Activated CD8-positive, alpha-beta memory T cell treated with anti-CD3 and anti-CD28 coated beads, Interleukin-2, amount 50 U/mL, for 1 hour (primary cell): ENCODE measurements around the gene MAGEA12.
"Not testable (repeated sequence)": the region's sequence is repeated elsewhere in the genome, so short reads cannot be mapped to it uniquely, and the experiment has no call there.

Source experiments
- DNase-seq: peaks from one replicate; pipeline ENCODE4 v3.0.0-alpha.2; 2020; ENCODE audit errors: extremely low read depth

MAGEA12 gene, protein sequence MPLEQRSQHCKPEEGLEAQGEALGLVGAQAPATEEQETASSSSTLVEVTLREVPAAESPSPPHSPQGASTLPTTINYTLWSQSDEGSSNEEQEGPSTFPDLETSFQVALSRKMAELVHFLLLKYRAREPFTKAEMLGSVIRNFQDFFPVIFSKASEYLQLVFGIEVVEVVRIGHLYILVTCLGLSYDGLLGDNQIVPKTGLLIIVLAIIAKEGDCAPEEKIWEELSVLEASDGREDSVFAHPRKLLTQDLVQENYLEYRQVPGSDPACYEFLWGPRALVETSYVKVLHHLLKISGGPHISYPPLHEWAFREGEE

DNA sequence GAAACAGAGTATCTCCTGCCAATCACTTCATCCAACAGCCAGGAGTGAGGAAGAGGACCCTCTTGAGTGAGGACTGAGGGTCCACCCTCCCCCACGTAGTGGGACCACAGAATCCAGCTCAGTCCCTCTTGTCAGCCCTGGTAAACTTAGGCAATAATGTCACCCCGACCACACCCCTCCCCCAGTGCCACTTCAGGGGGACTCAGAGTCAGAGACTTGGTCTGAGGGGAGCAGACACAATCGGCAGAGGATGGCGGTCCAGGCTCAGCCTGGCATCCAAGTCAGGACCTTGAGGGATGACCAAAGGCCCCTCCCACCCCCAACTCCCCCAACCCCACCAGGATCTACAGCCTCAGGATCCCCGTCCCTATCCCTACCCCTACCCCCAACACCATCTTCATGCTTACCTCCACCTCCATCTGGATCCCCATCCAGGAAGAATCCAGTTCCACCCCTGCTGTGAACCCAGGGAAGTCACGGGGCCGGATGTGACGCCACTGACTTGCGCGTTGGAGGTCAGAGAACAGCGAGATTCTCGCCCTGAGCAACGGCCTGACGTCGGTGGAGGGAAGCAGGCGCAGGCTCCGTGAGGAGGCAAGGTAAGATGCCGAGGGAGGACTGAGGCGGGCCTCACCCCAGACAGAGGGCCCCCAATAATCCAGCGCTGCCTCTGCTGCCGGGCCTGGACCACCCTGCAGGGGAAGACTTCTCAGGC, at the start of gene MAGEA12, which contains the start of gene CSAG1:
TSS of gene MAGEA12 (plus strand) at position 497 of the 715 bp plus-strand sequence. CDS start 2,405 bp downstream, outside the sequence.
TSS of gene CSAG1 (minus strand) at position 461 of the 715 bp plus-strand sequence. CDS start 1,261 bp downstream, outside the sequence.
- no peak for DNase-seq

DNA sequence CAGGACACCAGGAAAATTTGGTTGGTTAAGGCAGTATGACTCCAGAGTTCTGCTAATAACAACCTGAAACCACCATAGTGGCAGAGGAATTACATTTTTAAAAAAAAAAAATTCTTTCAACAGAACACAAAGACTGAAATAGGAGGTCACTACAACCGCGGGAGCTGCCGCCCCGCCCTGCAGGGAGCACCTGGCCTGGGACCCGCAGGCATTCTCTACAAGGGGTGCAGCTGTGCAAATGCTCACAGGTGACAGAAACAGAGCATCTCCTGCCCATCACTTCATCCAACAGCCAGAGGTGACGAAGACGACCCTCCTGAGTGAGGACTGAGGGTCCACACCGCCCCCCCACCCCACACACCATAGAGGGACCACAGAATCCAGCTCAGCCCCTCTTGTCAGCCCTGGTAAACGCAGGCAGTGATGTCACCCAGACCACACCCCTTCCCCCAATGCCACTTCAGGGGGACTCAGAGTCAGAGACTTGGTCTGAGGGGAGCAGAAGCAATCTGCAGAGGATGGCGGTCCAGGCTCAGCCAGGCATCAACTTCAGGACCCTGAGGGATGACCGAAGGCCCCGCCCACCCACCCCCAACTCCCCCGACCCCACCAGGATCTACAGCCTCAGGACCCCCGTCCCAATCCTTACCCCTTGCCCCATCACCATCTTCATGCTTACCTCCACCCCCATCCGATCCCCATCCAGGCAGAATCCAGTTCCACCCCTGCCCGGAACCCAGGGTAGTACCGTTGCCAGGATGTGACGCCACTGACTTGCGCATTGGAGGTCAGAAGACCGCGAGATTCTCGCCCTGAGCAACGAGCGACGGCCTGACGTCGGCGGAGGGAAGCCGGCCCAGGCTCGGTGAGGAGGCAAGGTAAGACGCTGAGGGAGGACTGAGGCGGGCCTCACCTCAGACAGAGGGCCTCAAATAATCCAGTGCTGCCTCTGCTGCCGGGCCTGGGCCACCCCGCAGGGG, 35.3 kb upstream of the MAGEA12 start, which contains the start of gene MAGEA3:
TSS of gene MAGEA3 (plus strand) at position 843 of the 980 bp plus-strand sequence. CDS start 2,039 bp downstream, outside the sequence.
- DNase-seq = not testable (repeated sequence)

DNA sequence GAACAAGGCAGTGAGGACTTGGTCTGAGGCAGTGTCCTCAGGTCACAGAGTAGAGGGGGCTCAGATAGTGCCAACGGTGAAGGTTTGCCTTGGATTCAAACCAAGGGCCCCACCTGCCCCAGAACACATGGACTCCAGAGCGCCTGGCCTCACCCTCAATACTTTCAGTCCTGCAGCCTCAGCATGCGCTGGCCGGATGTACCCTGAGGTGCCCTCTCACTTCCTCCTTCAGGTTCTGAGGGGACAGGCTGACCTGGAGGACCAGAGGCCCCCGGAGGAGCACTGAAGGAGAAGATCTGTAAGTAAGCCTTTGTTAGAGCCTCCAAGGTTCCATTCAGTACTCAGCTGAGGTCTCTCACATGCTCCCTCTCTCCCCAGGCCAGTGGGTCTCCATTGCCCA, 33.2 kb upstream of the MAGEA12 start:
- not testable (repeated sequence) for DNase-seq

DNA sequence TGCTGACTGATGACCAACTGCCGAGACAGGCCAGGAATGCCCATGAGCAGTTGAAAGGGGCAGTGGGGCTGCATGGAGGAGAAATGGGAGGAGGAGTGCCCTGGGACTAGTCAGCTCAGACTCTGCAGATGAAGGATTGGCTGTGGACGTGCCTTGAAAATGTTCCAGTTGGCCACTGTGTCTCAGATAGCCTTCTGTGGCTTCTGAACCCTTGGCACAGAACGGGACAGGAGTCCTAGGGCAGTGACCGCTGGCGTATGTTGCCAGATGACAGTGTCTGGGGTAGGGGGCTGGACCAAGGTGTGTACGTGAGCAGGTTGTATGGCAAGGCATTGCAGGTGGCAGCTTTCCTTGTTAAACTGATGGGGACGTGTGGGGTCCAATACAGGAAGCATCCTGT, 27.1 kb upstream of the MAGEA12 start:
- not testable (repeated sequence) for DNase-seq

DNA sequence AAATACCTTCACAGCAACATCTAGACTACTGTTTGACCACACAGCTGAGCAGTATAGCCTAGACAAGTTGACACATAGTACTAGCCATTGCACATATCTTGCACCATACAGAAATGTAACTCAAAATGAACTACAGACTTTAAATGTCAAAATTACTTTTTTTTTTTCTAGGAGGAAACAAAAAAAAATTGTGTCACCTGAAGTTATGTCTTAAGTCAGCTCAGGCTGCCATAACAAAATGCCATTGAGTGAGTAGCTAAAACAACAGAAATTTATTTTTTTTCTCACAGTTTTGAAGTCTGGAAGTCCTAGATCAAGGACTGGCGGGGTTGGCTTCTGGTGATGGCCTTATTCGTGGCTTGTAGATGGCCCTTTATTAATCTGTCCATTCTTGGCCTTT, 24.4 kb upstream of the MAGEA12 start, which contains the start of gene CSAG2:
TSS of gene CSAG2 (minus strand) at position 101 of the 400 bp plus-strand sequence. CDS start 161 bp downstream, outside the sequence.
- not testable (repeated sequence) for DNase-seq

DNA sequence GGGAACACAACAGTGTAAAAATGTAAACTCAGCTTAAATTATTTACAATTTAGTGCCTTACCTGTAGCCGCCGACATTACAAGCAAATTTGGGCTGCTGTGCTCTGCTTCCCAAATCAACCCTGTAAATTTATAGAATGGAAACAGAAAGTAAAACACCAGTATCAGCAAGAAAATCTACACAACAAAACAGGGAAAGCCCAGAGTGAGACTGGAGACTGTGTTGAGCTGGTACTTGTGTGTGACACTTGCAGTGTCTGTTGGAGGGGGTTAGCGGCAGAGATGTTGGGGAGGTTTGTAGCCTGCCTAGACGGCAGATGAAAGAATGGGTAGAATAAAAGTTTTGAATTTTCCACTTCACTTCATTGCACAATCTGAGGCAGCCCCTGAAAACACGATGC, 20.4 kb upstream of the MAGEA12 start:
- not testable (repeated sequence) for DNase-seq

DNA sequence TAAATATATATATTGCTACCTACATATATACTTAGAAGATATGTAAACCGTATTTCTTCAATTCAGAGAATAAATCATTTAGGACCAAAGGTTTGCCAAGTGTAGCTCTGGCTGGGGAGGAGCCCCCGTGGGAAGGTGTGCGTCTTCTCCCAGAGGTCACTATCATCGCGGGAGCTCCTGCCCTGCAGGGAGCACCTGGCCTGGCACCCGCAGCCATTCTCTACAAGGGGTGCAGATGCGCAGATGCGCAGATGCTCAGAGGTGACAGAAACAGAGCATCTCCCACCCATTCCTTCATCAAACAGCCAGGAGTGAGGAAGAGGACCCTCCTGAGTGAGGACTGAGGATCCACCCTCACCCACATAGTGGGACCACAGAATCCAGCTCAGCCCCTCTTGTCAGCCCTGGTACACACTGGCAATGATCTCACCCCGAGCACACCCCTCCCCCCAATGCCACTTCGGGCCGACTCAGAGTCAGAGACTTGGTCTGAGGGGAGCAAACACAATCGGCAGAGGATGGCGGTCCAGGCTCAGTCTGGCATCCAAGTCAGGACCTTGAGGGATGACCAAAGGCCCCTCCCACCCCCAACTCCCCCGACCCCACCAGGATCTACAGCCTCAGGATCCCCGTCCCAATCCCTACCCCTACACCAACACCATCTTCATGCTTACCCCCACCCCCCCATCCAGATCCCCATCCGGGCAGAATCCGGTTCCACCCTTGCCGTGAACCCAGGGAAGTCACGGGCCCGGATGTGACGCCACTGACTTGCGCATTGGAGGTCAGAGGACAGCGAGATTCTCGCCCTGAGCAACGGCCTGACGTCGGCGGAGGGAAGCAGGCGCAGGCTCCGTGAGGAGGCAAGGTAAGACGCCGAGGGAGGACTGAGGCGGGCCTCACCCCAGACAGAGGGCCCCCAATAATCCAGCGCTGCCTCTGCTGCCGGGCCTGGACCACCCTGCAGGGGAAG, 19.5 kb upstream of the MAGEA12 start, which contains the start of gene MAGEA2B:
TSS of gene MAGEA2B (plus strand) at position 814 of the 973 bp plus-strand sequence. CDS start 2,479 bp downstream, outside the sequence.
- DNase-seq = not testable (repeated sequence)

DNA sequence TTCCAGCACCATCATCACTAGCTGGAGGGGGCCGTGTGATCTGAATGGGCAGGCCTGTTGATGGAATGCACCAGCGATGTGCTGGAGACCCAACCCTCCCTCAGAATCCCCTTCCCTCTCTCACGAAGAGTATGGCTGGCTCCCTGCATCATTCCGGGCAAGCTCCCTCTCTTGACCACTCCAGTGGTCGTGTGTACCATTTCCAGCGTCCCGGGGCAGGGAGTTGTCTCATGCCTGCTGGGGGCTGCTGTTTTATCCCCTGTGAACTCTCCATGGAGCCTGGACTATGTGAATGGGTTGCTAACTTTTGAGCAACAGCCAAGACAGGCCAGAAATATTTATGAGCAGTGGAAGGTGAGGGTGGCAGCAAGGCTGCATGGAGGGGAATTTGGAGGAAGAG, 8.1 kb upstream of the MAGEA12 start:
- no peak for DNase-seq

DNA sequence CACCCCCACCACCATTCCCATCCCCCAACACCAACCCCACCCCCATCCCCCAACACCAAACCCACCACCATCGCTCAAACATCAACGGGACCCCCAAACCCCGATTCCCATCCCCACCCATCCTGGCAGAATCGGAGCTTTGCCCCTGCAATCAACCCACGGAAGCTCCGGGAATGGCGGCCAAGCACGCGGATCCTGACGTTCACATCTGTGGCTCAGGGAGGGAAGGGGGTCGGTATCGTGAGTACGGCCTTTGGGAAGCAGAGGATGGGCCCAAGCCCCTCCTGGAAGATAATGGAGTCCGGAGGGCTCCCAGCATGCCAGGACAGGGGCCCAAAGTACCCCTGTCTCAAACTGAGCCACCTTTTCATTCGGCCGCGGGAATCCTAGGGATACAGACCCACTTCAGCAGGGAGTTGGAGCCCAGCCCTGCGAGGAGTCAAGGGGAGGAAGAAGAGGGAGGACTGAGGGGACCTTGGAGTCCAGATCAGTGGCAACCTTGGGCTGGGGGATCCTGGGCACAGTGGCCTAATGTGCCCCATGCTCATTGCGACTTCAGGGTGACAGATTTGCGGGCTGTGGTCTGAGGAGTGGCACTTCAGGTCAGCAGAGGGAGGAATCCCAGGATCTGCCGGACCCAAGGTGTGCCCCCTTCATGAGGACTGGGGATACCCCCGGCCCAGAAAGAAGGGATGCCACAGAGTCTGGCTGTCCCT, 744 bp downstream of the MAGEA12 start:
- DNase-seq = not testable (repeated sequence)

DNA sequence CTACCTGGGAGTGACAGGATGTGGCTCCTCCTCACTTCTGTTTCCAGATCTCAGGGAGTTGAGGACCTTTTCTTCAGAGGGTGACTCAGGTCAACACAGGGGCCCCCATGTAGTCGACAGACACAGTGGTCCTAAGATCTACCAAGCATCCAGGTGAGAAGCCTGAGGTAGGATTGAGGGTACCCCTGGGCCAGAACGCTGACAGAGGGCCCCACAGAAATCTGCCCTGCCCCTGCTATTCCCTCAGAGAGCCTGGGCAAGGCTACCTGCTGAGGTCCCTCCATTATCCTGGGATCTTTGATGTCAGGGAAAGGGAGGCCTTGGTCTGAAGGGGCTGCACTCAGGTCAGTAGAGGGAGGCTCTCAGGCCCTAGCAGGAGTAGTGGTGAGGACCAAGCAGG, 1.5 kb downstream of the MAGEA12 start:
- DNase-seq = no peak

DNA sequence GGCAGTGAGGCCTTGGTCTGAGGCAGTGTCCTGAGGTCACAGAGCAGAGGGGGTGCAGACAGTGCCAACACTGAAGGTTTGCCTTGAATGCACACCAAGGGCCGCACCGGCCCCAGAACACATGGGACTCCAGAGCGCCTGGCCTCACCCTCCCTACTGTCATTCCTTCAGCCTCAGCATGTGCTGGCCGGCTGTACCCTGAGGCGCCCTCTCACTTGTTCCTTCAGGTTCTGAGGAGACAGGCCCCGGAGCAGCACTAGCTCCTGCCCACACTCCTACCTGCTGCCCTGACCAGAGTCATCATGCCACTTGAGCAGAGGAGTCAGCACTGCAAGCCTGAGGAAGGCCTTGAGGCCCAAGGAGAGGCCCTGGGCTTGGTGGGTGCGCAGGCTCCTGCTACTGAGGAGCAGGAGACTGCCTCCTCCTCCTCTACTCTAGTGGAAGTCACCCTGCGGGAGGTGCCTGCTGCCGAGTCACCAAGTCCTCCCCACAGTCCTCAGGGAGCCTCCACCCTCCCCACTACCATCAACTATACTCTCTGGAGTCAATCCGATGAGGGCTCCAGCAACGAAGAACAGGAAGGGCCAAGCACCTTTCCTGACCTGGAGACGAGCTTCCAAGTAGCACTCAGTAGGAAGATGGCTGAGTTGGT, 2.4 kb downstream of the MAGEA12 start:
- no peak for DNase-seq

DNA sequence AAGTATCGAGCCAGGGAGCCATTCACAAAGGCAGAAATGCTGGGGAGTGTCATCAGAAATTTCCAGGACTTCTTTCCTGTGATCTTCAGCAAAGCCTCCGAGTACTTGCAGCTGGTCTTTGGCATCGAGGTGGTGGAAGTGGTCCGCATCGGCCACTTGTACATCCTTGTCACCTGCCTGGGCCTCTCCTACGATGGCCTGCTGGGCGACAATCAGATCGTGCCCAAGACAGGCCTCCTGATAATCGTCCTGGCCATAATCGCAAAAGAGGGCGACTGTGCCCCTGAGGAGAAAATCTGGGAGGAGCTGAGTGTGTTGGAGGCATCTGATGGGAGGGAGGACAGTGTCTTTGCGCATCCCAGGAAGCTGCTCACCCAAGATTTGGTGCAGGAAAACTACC, 3.0 kb downstream of the MAGEA12 start:
- not testable (repeated sequence) for DNase-seq

DNA sequence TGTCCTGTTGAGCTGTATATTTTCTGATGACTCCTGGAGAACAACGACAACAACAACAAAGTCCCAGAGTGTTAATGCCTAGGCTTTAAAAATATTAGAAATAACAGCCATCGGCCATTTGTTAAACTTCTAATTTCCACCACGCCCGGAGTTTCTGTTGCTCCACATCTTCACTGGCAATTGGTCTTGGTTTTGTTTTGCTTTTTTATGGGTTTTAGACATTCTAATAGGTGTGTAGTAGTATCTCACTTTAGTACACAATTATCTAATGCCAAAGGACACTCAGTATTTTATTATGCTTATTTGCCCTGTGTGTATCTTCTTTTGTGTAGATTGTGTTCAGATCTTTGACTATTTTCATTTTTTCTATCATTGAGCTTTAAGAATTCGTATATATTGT, 5.0 kb downstream of the MAGEA12 start:
- DNase-seq = no peak

DNA sequence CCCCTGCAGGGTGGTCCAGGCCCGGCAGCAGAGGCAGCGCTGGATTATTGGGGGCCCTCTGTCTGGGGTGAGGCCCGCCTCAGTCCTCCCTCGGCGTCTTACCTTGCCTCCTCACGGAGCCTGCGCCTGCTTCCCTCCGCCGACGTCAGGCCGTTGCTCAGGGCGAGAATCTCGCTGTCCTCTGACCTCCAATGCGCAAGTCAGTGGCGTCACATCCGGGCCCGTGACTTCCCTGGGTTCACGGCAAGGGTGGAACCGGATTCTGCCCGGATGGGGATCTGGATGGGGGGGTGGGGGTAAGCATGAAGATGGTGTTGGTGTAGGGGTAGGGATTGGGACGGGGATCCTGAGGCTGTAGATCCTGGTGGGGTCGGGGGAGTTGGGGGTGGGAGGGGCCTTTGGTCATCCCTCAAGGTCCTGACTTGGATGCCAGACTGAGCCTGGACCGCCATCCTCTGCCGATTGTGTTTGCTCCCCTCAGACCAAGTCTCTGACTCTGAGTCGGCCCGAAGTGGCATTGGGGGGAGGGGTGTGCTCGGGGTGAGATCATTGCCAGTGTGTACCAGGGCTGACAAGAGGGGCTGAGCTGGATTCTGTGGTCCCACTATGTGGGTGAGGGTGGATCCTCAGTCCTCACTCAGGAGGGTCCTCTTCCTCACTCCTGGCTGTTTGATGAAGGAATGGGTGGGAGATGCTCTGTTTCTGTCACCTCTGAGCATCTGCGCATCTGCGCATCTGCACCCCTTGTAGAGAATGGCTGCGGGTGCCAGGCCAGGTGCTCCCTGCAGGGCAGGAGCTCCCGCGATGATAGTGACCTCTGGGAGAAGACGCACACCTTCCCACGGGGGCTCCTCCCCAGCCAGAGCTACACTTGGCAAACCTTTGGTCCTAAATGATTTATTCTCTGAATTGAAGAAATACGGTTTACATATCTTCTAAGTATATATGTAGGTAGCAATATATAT, 20.4 kb downstream of the MAGEA12 start, which contains the start of gene MAGEA2:
TSS of gene MAGEA2 (minus strand) at position 157 of the 965 bp plus-strand sequence. CDS start 2,479 bp downstream, outside the sequence.
- DNase-seq = not testable (repeated sequence)

DNA sequence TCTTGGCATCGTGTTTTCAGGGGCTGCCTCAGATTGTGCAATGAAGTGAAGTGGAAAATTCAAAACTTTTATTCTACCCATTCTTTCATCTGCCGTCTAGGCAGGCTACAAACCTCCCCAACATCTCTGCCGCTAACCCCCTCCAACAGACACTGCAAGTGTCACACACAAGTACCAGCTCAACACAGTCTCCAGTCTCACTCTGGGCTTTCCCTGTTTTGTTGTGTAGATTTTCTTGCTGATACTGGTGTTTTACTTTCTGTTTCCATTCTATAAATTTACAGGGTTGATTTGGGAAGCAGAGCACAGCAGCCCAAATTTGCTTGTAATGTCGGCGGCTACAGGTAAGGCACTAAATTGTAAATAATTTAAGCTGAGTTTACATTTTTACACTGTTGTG, 21.3 kb downstream of the MAGEA12 start:
- DNase-seq = not testable (repeated sequence)

DNA sequence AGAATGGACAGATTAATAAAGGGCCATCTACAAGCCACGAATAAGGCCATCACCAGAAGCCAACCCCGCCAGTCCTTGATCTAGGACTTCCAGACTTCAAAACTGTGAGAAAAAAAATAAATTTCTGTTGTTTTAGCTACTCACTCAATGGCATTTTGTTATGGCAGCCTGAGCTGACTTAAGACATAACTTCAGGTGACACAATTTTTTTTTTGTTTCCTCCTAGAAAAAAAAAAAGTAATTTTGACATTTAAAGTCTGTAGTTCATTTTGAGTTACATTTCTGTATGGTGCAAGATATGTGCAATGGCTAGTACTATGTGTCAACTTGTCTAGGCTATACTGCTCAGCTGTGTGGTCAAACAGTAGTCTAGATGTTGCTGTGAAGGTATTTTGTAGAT, 25.4 kb downstream of the MAGEA12 start, which contains the start of gene CSAG3:
TSS of gene CSAG3 (plus strand) at position 301 of the 400 bp plus-strand sequence.
- DNase-seq = not testable (repeated sequence)

DNA sequence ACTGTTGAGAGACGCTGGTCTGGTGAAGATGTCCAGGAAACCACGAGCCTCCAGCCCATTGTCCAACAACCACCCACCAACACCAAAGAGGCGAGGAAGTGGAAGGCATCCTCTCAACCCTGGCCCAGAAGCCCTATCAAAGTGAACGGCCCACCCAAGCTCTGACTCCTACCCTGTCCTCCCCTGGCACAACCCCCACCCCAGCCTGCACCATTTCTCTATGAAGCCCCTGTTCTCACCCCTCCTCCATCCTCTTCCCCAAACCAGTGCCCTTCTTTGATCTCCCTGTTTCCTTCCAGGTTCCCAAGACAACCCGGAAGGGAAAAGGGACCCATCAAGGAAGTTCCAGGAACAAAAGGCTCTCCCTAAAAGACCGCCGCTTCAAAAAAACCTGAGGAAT, 26.0 kb downstream of the MAGEA12 start:
- DNase-seq = not testable (repeated sequence)
